Suprapubic skin (tissue), 3 donors: ENCODE measurements around the gene TMEM145.

ENCODE experiments used
- CTCF ChIP-seq, 2 donors: fragments of 200-600 bp in 1 of 2; fragments of 450-650 bp in 1 of 2; sonication (generic) in 1 of 2; IDR thresholded peaks; one replicate each; pipeline ENCODE4 v1.5.1; 2016 to 2019; ENCODE audit warnings: antibody characterized with exemption in 2 of 2, mild to moderate bottlenecking in 1 of 2, moderate library complexity in 1 of 2
- EP300 ChIP-seq: sonication (generic); formaldehyde crosslinking; IDR thresholded peaks from one replicate; pipeline ENCODE4 v1.6.1; 2017; ENCODE audit warnings: antibody characterized with exemption

GRCh38 chr19:42368360-42368759 lies 55.3 kb downstream of the TMEM145 start:
- TF ChIP-seq CTCF (IDR thresholded peaks at IDR 0.05), result no peak
- no peak for TF ChIP-seq EP300
